GM12878 (cell line): ENCODE results near the gene IL17RC. TPM values are rescaled to one million over a fixed set of nuclear protein-coding genes. Genes with fewer than 3 reads are reported as not detected.
A peak's percentile ranks its signal among the peaks of the same experiment; 100 is the strongest.

Experiments used
- ATAC-seq: fragments of 200-7000 bp; cut with Tn5 transposase; 3 replicates; pipeline ENCODE4 v1.9.1; 2020; ENCODE audit warnings: mild to moderate bottlenecking, moderate library complexity
- BruUV-seq: library from RNA; stranded (reverse); fragments of 400-500 nt; replicated peaks from 2 replicates; lab custom pipeline; 2021; lab: Mats Ljungman, UMichigan
- CTCF ChIA-PET: fragments of 300-600 bp; sonication (Branson Sonifier 250); formaldehyde crosslinking; extraction: SDS; loops from one replicate; lab custom pipeline; 2021; ENCODE audit warnings: inconsistent platforms; lab: Yijun Ruan, JAX
- POLR2A ChIA-PET: fragments of 350-600 bp; formaldehyde crosslinking; extraction: SDS; loops from one replicate; lab custom pipeline; 2021; ENCODE audit warnings: inconsistent platforms; lab: Charles Lee
- RAD21 ChIA-PET: fragments of 300-600 bp; sonication (Branson Sonifier 250); formaldehyde crosslinking; loops from one replicate; lab custom pipeline; 2023; ENCODE audit warnings: antibody characterized with exemption; ENCODE audit not compliant: unreplicated experiment; lab: Charles Lee
- SMC1A ChIA-PET: fragments of 300-600 bp; sonication (Branson Sonifier 250); formaldehyde crosslinking; loops from one replicate; lab custom pipeline; 2023; ENCODE audit not compliant: unreplicated experiment, uncharacterized antibody; lab: Charles Lee
- DNase-seq: peaks from one replicate; pipeline ENCODE4 v3.0.0-alpha.2; 2011; ENCODE audit warnings: low read depth, low spot score
- FAIRE-seq: peaks from 3 replicates; lab custom pipeline; 2011; peaks lifted over from hg19 to GRCh38; lab: Jason Lieb, UNC
- H2AFZ ChIP-seq: 2 replicates; pipeline ENCODE4 v1.6.0; 2011; ENCODE audit warnings: low read depth, low read length, control low read depth; ENCODE audit not compliant: control insufficient read depth
- H3K27ac ChIP-seq: 2 replicates; pipeline ENCODE4 v1.5.1; 2011; ENCODE audit warnings: control low read depth; ENCODE audit not compliant: control insufficient read depth, insufficient read depth
- H3K27me3 ChIP-seq, 2 experiments: replicated peaks in 1 of 2; 2 replicates each; pipeline versions ENCODE4 v1.6.0 to v1.6.1; 2011; ENCODE audit warnings: low read length in 1 of 2; ENCODE audit not compliant: control insufficient read depth in 2 of 2, insufficient read depth in 2 of 2
- H3K36me3 ChIP-seq, 2 experiments: 2 replicates each; pipeline ENCODE4 v1.5.1; 2011; ENCODE audit warnings: low read length in 1 of 2; ENCODE audit not compliant: control insufficient read depth in 2 of 2, insufficient read depth in 2 of 2
- H3K4me1 ChIP-seq: 2 replicates; pipeline ENCODE4 v1.6.1; 2011; ENCODE audit warnings: mild to moderate bottlenecking, low read length, moderate library complexity, mixed read lengths; ENCODE audit not compliant: control insufficient read depth, insufficient read depth
- H3K4me2 ChIP-seq: 2 replicates; pipeline ENCODE4 v1.6.0; 2011; ENCODE audit warnings: control low read depth; ENCODE audit not compliant: control insufficient read depth, insufficient read depth
- H3K4me3 ChIP-seq: fragments of 200-600 bp; sonication (generic); 2 replicates; pipeline ENCODE4 v1.5.1; 2016
- H3K79me2 ChIP-seq: 2 replicates; pipeline ENCODE4 v1.6.0; 2011; ENCODE audit warnings: low read length; ENCODE audit not compliant: control insufficient read depth, insufficient read depth
- H3K9ac ChIP-seq: 2 replicates; pipeline ENCODE4 v1.8.0; 2011; ENCODE audit warnings: low read length, control low read depth, mixed read lengths; ENCODE audit not compliant: control insufficient read depth, insufficient read depth
- H3K9me3 ChIP-seq: replicated peaks from 3 replicates; pipeline ENCODE4 v1.5.1; 2011; ENCODE audit warnings: mild to moderate bottlenecking, low read length; ENCODE audit not compliant: control insufficient read depth, insufficient read depth
- H4K20me1 ChIP-seq: 2 replicates; pipeline ENCODE4 v1.6.0; 2011; ENCODE audit not compliant: control insufficient read depth, insufficient read depth
- ESRRA ChIP-seq: IDR thresholded peaks from 2 replicates; pipeline ENCODE4 v1.6.1; 2012; ENCODE audit warnings: mild to moderate bottlenecking, low read length, improper control_type of control experiment
- FOXK2 ChIP-seq: fragments of 450-650 bp; IDR thresholded peaks from 2 replicates; pipeline ENCODE4 v1.6.1; 2017; ENCODE audit warnings: mild to moderate bottlenecking, moderate library complexity
- MYC ChIP-seq: IDR thresholded peaks from 2 replicates; pipeline ENCODE4 v1.6.1; 2011; ENCODE audit warnings: mild to moderate bottlenecking, low read length, moderate library complexity, inconsistent platforms; ENCODE audit not compliant: insufficient read depth, insufficient replicate concordance, insufficient read length, severe bottlenecking
- NBN ChIP-seq: fragments of 450-650 bp; IDR thresholded peaks from 2 replicates; pipeline ENCODE4 v1.6.1; 2016
- NFIC ChIP-seq: IDR thresholded peaks from 2 replicates; pipeline ENCODE4 v1.6.1; 2012; ENCODE audit warnings: low read depth, mild to moderate bottlenecking, inconsistent platforms, low read length, moderate library complexity
- NFXL1 ChIP-seq: fragments of 450-650 bp; IDR thresholded peaks from 2 replicates; pipeline ENCODE4 v1.6.1; 2017; ENCODE audit warnings: antibody characterized with exemption, mild to moderate bottlenecking, borderline replicate concordance
- NFYA ChIP-seq: IDR thresholded peaks from 2 replicates; pipeline ENCODE4 v1.6.1; 2011; ENCODE audit warnings: low read depth, mild to moderate bottlenecking, low read length, improper control_type of control experiment, borderline replicate concordance
- PML ChIP-seq: IDR thresholded peaks from 2 replicates; pipeline ENCODE4 v1.6.1; 2012; ENCODE audit warnings: low read length, inconsistent platforms
- POLR2A ChIP-seq: IDR thresholded peaks from 2 replicates; pipeline ENCODE4 v1.6.1; 2011; ENCODE audit warnings: low read depth, mild to moderate bottlenecking, low read length
- RBBP5 ChIP-seq: fragments of 200-600 bp; sonication (generic); conservative IDR thresholded peaks from 2 replicates; pipeline ENCODE4 v1.6.1; 2016
- SIN3A ChIP-seq: IDR thresholded peaks from 2 replicates; pipeline ENCODE4 v1.6.1; 2012; ENCODE audit warnings: low read depth, low read length, improper control_type of control experiment
- SMARCA5 ChIP-seq: fragments of 450-650 bp; IDR thresholded peaks from 2 replicates; pipeline ENCODE4 v1.6.1; 2017; ENCODE audit warnings: mild to moderate bottlenecking
- TCF12 ChIP-seq: IDR thresholded peaks from 2 replicates; pipeline ENCODE4 v1.6.1; 2011; ENCODE audit warnings: low read depth, mild to moderate bottlenecking, low read length
- ZNF217 ChIP-seq: fragments of 450-650 bp; IDR thresholded peaks from 2 replicates; pipeline ENCODE4 v1.6.1; 2017; ENCODE audit warnings: antibody characterized with exemption, mild to moderate bottlenecking
- WGBS: methylation state at CpG from one replicate; pipeline ENCODE4 v1.1.6; 2016; ENCODE audit warnings: low lambda C conversion rate; ENCODE audit not compliant: insufficient replicate concordance, insufficient coverage; ENCODE audit errors: missing lambda C conversion rate; 5-methylcytosine and 5-hydroxymethylcytosine counted together
- in situ Hi-C: fragments of 300-500 bp; cut with MboI; formaldehyde crosslinking; loops from 9 replicates; pipeline ENCODE4 v1.14.3; 2018; ENCODE audit warnings: mixed read lengths
- intact Hi-C: fragments of 100-400 bp; cut with micrococcal nuclease; formaldehyde crosslinking; loops from one replicate; pipeline ENCODE4 v1.14.2; 2022; ENCODE audit not compliant: unreplicated experiment
- polyA plus RNA-seq, 11 experiments: library from polyadenylated mRNA; depleted of rRNA in 4 of 11; unstranded in 6 of 11; stranded (reverse) in 5 of 11; fragments of >200 nt; fragmentation: Nextera tagmentation in 4 of 11; fragmentation: Illumina TruSeq in 1 of 11; extraction: Ambion mirVana in 4 of 11; extraction: Trizol in 1 of 11; gene quantifications; 1 replicate in 1 of 11; 2 replicates in 10 of 11; pipeline versions ENCODE4 v1.2.1 to v1.2.3, GENCODE V29; 2011 to 2016; ENCODE audit warnings: inconsistent platforms in 2 of 11, missing spikeins in 2 of 11, low read depth in 1 of 11
- total RNA-seq, 4 experiments: library from RNA; depleted of rRNA in 3 of 4; stranded (reverse); fragments of >200 nt in 3 of 4; fragmentation: Illumina TruSeq in 1 of 4; extraction: Trizol in 1 of 4; gene quantifications; 2 replicates each; pipeline versions ENCODE4 v1.2.1 to v1.2.3, GENCODE V29; 2013 to 2021
- TF ChIP-seq, protein P1 (sequence below): fragments of 450-650 bp; formaldehyde crosslinking; IDR thresholded peaks from 2 replicates; pipeline ENCODE4 v1.5.0; 2022; ENCODE audit warnings: mild to moderate bottlenecking, missing genetic modification characterization

IL17RC gene
- total and polyA plus RNA-seq, 10 of the 15 experiments (the other 5 are each of a cell fraction or from before 2014, with no cell fraction given): 0.07 to 4.4 (median 0.34) TPM; not detected in 3

DNA sequence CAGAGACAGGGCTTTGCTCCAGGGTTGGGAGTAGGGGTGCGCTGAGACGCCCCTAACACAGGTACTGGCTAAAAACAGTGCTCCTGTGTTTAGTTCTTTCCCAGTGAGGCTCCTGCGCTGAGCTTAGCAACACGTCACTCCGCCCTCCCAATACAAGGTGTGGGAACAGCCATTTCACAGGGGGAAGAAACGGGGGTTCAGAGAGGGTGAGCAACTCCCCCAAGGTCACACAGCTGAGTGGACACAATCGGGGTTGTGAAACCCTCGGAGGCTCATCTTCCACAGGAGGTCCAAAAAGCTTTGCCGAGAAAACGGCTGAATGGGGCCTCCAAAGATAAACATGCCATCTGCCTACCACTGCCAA, 34.7 kb downstream of the IL17RC start:
- Histone ChIP-seq H3K79me2 (no peaks in the 10 kb centered on the region), H3K9me3 (no peaks in the 10 kb centered on the region), H3K4me1 (peaks cover 3% of the 10 kb centered on the region; the same call in 1 of the 2 replicates), H4K20me1 (no peaks in the 10 kb centered on the region), H3K27ac (peak overlapping the region; percentile 69), H3K9ac (peak overlapping the region; percentile 72), H3K4me3 (peak overlapping the region; percentile 82), H3K4me2 (peak overlapping the region; percentile 96), H3K27me3 (no peaks in the 10 kb centered on the region), H3K36me3 (peaks cover 0 to 4% of the 10 kb centered on the region in 2 experiments; a peak in 2 of 4 replicates), H2AFZ (peak overlapping the region; percentile 92)
- BruUV-seq: no TSS peak
- SMC1A ChIA-PET: interaction anchor here (0.6 to 2.3 kb wide), 4 partner anchors 16 to 72 kb away, joined by 3 to 16 read pairs (median 8); partner anchors contain the start of gene CRELD1
- WGBS: 0% methylated on average over 10 of the region's 10 CpGs
- intact Hi-C loops (loop anchor here (2.0 to 10.0 kb wide), 2 partner anchors 19 to 273 kb away; partner anchors contain the start of gene CRELD1), in situ Hi-C loops (no loop called here)
- POLR2A ChIA-PET: interaction anchor here (1.0 to 2.3 kb wide), 7 partner anchors 9 to 241 kb away, joined by 3 to 11 read pairs (median 4); partner anchors contain the start of genes CRELD1, EMC3 and FANCD2
- TF ChIP-seq SIN3A: 0 out of 2 replicates have a peak, but pooled peaks have one; percentile 8
- TF ChIP-seq RBBP5: no peak
- peak; percentile 94 for TF ChIP-seq NFXL1
- peak; percentile 97 for TF ChIP-seq SMARCA5
- 0 out of 2 replicates have a peak, but pooled peaks have one; percentile 28 for TF ChIP-seq NBN
- peak; percentile 59; the same call in 1 of the 2 replicates for TF ChIP-seq ESRRA
- 0 out of 2 replicates have a peak, but pooled peaks have one; percentile 10 for TF ChIP-seq TCF12
- peak; percentile 49; the same call in 1 of the 2 replicates for TF ChIP-seq ZNF217
- TF ChIP-seq, protein P1, sequence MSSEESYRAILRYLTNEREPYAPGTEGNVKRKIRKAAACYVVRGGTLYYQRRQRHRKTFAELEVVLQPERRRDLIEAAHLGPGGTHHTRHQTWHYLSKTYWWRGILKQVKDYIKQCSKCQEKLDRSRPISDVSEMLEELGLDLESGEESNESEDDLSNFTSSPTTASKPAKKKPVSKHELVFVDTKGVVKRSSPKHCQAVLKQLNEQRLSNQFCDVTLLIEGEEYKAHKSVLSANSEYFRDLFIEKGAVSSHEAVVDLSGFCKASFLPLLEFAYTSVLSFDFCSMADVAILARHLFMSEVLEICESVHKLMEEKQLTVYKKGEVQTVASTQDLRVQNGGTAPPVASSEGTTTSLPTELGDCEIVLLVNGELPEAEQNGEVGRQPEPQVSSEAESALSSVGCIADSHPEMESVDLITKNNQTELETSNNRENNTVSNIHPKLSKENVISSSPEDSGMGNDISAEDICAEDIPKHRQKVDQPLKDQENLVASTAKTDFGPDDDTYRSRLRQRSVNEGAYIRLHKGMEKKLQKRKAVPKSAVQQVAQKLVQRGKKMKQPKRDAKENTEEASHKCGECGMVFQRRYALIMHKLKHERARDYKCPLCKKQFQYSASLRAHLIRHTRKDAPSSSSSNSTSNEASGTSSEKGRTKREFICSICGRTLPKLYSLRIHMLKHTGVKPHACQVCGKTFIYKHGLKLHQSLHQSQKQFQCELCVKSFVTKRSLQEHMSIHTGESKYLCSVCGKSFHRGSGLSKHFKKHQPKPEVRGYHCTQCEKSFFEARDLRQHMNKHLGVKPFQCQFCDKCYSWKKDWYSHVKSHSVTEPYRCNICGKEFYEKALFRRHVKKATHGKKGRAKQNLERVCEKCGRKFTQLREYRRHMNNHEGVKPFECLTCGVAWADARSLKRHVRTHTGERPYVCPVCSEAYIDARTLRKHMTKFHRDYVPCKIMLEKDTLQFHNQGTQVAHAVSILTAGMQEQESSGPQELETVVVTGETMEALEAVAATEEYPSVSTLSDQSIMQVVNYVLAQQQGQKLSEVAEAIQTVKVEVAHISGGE (CRISPR knock-in tag): no peak
- TF ChIP-seq NFIC: 0 out of 2 replicates have a peak, but pooled peaks have one; percentile 15
- peak; percentile 64; the same call in 1 of the 2 replicates for TF ChIP-seq PML
- no peak for TF ChIP-seq POLR2A
- TF ChIP-seq FOXK2: no peak
- no peak for TF ChIP-seq MYC
- no peak for TF ChIP-seq NFYA
- FAIRE-seq: no peak
- no peak for DNase-seq
- CTCF ChIA-PET: interaction anchor here (1.9 to 5.8 kb wide), 2 partner anchors 17 to 19 kb away, joined by 5 to 29 read pairs; partner anchors contain the start of gene CRELD1
- peak; percentile 48 for ATAC-seq
- RAD21 ChIA-PET: interaction anchor here (1.0 to 5.2 kb wide), 3 partner anchors 17 to 36 kb away, joined by 3 to 24 read pairs (median 7); partner anchors contain the start of gene CRELD1
